ENCODE measurements around the gene TRIM37. TPM values are rescaled to one million over a fixed set of nuclear protein-coding genes. Genes with fewer than 3 reads are reported as not detected.

Gene TRIM37
- total RNA-seq, 1 donor from 2014 or later, result 17.3 TPM

GRCh38 chr17:59027750-59028149 is 78.9 kb downstream of the TRIM37 start:
- no peak for TF ChIP-seq CTCF (IDR thresholded peaks at IDR 0.05)
- no peaks in the 10 kb centered on the region for H3K27me3 Mint-ChIP-seq
- ChIA-PET POLR2A (no interaction called here), CTCF (no interaction called here)
- no peak for DNase-seq
- peak overlapping the region; percentile 24 for H3K27ac Mint-ChIP-seq
- intact Hi-C loops (cut with micrococcal nuclease), result no loop called here
- H3K4me3 Mint-ChIP-seq, result no peak overlapping the region
- peaks cover 47% of the 10 kb centered on the region for H3K36me3 Mint-ChIP-seq (ENCODE audit: low read depth)
- H3K4me1 Mint-ChIP-seq, result peaks cover 5% of the 10 kb centered on the region
- no peaks in the 10 kb centered on the region for H3K9me3 Mint-ChIP-seq
- no peak for ATAC-seq (ENCODE audit: low read depth)

GRCh38 chr17:59026176-59026939 is 80.3 kb downstream of the TRIM37 start:
- no peak overlapping the region for H3K4me3 Mint-ChIP-seq
- ChIA-PET POLR2A (no interaction called here), CTCF (no interaction called here)
- no peak for TF ChIP-seq CTCF (IDR thresholded peaks at IDR 0.05)
- no peak for ATAC-seq (ENCODE audit: low read depth)
- H3K27ac Mint-ChIP-seq, result no peak overlapping the region
- peaks cover 38% of the 10 kb centered on the region for H3K36me3 Mint-ChIP-seq (ENCODE audit: low read depth)
- peaks cover 1% of the 10 kb centered on the region for H3K9me3 Mint-ChIP-seq
- intact Hi-C loops (cut with micrococcal nuclease), result no loop called here
- DNase-seq, result no peak
- no peaks in the 10 kb centered on the region for H3K27me3 Mint-ChIP-seq
- H3K4me1 Mint-ChIP-seq, result peaks cover 5% of the 10 kb centered on the region

- no peak for DNase-seq
- no peak for TF ChIP-seq CTCF (IDR thresholded peaks at IDR 0.05)
- H3K27me3 Mint-ChIP-seq, result no peaks in the 10 kb centered on the region
- ChIA-PET POLR2A (no interaction called here), CTCF (no interaction called here)
- ATAC-seq (ENCODE audit: low read depth), result no peak
- intact Hi-C loops (cut with micrococcal nuclease), result no loop called here
- peaks cover 4% of the 10 kb centered on the region for H3K9me3 Mint-ChIP-seq
- peaks cover 37% of the 10 kb centered on the region for H3K36me3 Mint-ChIP-seq (ENCODE audit: low read depth)
- H3K4me1 Mint-ChIP-seq, result peaks cover 5% of the 10 kb centered on the region
- H3K27ac Mint-ChIP-seq, result no peak overlapping the region
- H3K4me3 Mint-ChIP-seq, result no peak overlapping the region
Observed at GRCh38 chr17:59024916-59025315, 81.8 kb downstream of the TRIM37 start.

GRCh38 chr17:59018019-59018418 is 88.7 kb downstream of the TRIM37 start:
- Mint-ChIP-seq H3K36me3 (ENCODE audit: low read depth) (peaks cover 46% of the 10 kb centered on the region), H3K27ac (no peak overlapping the region), H3K4me3 (no peak overlapping the region), H3K27me3 (no peaks in the 10 kb centered on the region), H3K4me1 (no peaks in the 10 kb centered on the region), H3K9me3 (peaks cover 4% of the 10 kb centered on the region)
- DNase-seq, result no peak
- intact Hi-C loops (cut with micrococcal nuclease), result no loop called here
- CTCF ChIA-PET, result no interaction called here
- POLR2A ChIA-PET, result no interaction called here
- no peak for TF ChIP-seq CTCF (IDR thresholded peaks at IDR 0.05)
- ATAC-seq (ENCODE audit: low read depth), result no peak

GRCh38 chr17:59011975-59012374 is 94.7 kb downstream of the TRIM37 start:
- Mint-ChIP-seq H3K27ac (no peak overlapping the region), H3K4me3 (no peak overlapping the region), H3K36me3 (ENCODE audit: low read depth) (peaks cover 45% of the 10 kb centered on the region), H3K4me1 (no peaks in the 10 kb centered on the region), H3K9me3 (no peaks in the 10 kb centered on the region), H3K27me3 (no peaks in the 10 kb centered on the region)
- ATAC-seq (ENCODE audit: low read depth) (no peak), DNase-seq (no peak)
- POLR2A ChIA-PET, result interaction anchor here (0.7 kb wide), 1 partner anchor 507 kb away, joined by 3 read pairs; no protein-coding TSS in a partner anchor
- CTCF ChIA-PET, result no interaction called here
- intact Hi-C loops (cut with micrococcal nuclease), result no loop called here
- no peak for TF ChIP-seq CTCF (IDR thresholded peaks at IDR 0.05)
